OCI-M2 (cell line): Measurements from ENCODE around the gene CACNA2D4.

Source experiments
- DNase-seq: peaks from one replicate; lab custom pipeline; 2025; ENCODE audit not compliant: unreplicated experiment; lab: John Stamatoyannopoulos, UW

CACNA2D4 gene

DNA sequence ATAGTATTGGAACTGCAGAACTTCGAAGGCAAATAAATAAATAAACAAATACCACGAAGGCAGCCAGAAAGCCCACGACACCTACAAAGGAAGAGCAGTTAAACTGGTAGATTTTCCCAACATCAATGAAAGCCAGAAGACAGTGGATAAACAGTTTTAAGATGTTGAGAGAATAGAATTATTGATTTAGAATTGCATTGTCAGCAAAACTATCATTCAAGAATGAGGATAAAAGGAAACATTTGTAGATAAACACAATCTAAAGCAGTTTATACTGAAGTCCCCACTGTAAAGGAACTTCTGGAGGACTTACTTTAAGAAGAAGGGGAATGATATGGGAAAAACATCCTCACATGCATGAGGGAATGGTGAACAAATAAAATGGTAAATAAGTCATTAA, 29.5 kb downstream of the CACNA2D4 start:
- no peak for DNase-seq

DNA sequence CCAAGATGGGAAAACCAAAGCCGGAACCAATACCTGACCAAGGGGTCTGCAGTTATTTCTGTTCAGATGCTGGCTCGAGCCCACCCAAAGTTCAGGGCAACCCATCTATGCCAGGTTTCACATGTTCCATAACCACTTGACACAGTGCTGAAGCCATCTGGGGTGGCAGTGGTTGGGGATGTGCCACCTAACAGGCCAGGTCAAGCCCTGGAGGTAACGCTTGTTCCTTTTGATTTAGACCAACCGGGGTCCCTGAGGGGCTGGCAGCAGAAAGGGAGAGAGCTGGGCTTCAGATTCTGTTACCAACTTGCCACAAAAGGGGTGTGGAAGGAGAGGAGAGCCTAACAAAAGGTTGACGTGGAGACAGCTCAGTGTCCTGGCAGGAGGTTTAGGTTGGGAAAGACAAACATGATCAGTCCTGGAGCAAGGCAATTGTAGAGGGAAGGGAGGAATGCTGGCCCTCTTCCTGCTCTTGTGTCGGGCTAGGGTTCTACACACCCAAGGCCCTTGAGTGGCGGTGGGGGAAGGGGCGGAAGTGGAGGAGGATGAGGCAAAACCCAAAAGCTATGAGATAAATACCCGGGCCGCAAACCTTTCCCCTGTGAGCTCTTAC, 31.9 kb downstream of the CACNA2D4 start:
- no peak for DNase-seq

DNA sequence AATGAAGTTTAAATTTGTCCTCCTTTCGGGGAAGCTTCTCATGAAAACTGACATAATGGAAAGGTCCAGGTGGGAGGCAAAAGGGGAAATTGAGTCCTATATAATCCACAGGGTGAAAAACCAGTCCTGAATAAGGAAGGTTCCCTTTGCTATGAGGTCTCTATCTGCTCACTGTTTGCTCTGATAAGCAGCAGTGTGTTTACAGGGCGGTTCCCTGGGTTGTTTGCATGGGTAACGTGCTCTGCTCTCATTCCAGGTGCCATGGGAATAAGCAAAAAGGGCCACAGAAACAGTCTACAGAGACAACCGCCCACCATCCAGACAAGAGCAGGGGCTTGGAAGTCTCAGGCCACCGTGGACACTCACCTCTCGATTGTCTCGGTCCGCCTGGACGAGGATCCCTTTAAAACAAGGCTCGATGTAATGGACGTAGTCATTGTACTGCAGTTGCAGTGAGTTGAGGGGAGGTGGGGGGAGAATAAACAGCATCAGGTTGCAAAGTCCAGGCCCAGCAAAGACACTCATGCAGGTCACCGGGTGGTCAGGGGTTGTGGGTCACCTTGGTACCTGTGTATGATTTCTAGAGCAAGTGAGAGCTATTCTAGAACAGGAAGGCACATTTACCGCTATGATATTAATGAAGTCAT, 32.7 kb downstream of the CACNA2D4 start:
- DNase-seq: no peak

DNA sequence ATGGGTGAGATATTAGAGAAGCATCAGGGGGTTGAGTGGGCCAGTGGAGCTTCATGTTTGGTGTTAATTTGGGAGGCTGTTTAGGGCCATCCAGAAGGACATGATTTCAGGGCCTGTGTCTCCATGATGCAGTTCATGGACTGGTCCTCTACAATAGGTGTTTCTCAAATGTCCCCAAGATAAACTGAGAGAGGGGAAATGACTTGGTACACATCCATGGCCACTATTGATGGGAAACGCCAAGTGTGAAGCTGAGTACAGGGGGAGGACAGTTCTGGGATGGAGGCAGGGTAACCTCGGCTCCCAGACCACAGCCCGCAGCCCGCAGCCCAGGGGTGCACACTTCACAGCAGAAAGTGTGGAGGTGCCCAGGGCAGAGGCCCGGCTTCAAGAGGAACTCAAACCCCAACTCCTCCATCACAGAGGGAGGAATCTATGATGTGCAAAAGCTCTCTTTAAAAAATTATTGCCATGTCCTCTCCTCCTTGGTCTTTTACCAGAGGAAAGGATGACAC, 33.3 kb downstream of the CACNA2D4 start:
- DNase-seq: no peak

DNA sequence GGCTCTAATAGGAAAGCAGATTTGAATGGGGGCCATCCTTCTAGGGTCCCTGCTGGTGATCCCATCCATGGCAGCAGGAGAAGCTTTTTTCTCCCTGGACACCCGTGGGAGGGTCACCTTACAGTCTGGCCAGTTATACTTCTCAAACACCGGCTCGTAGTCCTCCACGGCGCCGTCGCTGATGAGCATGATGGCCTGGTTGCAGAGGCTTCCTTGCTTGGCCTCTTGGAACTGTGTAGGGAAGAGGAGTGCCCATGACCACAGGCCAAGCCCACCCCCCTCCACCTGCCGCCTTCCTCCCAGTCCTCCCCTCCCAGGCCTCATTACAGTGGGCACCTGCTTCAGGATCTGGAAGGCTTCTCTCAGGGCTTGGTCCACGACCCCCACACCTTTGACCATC, 33.8 kb downstream of the CACNA2D4 start:
- no peak for DNase-seq

DNA sequence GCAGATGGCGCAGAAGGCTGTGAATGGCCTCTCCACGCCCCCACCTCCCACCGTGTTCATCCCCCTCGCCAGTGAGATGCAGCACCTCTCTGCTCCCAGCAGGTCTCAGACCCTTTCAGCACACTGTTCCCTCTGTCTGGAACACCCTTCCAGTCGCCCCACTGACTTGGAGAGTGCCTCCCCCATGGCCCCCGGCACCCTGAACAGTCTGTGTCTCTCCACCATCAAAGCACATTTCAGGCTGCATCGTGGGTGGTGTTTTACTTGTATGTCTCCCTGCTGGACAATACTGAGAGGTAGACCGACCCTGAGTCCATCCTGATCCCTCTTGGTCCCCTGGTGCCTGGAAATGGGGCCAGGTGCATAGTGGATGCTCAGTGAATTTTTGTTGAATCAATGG, 34.9 kb downstream of the CACNA2D4 start:
- no peak for DNase-seq

DNA sequence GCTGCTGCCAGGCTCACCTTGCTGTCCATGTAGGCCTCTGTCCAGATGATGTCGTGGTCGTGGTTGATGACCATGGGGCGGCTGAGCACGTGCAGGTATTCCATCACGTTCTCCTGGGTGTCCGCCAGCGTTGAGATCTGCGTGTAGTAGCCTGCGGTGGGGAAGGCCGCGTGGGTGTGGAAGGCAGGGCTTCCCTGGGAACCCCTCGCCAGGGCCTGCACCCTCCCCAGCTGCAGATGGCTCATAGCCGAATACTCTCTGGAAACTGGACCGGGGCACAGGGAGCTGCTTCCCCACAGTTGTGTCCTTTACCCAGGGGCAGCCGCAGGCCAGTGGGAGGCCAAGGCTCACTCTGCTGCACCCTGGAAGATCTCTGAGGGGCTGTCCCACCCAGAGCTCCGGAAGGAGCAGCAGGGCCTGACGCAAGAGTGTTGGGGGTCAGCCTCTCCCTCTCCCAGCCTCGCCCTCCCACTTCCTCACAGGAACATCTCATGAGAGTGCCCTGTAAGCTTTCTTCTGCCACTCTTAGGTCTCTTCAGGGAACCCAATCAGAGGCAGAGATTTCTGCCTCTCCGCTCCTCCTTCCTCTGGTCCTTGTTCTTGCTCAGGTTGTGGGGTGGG, 35.5 kb downstream of the CACNA2D4 start:
- DNase-seq: no peak

DNA sequence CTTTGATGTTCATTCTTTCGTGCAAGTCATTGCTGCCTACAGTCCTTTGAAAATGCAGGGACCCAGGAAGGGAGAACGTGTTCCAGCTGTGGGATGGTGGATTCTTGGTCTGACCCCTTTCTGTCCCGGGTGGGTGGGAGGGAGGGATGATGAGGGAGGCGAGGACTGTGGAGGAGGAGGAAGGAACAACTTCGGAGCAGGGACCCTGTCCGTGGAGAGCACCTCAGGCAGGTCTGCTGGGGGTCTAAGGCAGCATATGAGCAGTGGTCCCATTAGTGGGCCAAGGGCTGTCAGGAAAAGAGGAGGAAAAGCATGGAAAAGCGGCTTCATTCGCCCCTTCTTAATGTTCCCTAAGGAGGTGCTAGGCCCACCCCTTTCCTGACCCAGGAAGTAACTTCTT, 36.0 kb downstream of the CACNA2D4 start:
- no peak for DNase-seq

DNA sequence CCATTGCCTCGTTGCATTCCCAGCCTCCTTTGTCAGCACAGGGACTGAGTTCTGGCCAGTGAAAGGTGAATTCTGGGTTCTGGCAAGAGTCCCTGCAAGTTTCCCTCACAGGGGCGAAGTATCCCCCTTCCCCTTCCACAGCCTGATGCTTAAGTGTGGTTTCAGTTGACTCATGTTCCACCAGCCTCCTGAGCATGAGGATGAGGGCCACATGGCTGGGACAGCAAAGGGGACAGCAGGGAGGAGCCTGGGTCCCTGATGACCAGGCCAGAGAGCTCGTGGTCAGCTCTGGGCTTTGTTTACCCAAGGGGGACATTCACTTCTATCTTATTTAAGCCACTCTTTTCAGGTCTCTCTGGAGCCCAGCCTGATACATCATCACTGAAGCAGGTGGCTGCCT, 36.5 kb downstream of the CACNA2D4 start:
- DNase-seq: no peak

DNA sequence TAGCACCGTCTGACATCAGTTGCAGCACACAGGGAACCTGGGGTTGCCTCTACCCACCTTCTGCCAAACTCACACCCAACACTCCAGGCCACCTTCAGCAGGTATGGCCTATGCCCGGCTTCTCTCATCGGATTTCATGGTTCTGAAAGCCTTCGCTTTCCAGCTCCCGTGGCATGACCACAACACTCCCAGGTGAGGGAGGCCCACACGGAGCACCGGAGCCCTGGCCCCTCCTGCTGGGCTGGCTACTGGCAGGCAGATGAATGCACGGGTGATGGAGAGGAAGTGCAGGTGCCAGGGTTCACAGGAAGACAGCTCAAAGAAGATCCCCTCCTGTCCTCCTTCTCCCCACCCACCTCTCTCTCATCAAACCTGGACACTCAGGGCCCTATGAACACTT, 37.2 kb downstream of the CACNA2D4 start:
- DNase-seq: no peak

DNA sequence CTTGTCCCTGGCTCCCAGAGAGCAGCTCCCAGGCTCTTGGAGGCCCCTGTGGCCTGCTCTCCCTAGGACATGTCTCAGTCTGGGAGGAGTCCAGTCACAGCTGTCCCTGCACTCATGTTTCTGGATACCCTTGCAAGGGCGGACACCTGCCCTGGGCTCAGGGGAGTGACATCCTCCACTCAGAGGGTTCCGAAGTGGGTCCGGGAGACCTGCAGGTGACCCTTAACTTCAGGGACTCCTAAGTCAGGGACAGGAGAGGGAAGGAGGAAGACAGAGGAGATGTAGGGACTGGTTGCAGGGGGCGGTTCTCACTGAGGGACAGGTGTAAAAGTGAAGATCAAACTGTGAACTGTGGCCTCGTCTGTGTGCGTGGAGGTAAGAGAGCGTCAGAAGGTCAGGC, 37.6 kb downstream of the CACNA2D4 start:
- no peak for DNase-seq

DNA sequence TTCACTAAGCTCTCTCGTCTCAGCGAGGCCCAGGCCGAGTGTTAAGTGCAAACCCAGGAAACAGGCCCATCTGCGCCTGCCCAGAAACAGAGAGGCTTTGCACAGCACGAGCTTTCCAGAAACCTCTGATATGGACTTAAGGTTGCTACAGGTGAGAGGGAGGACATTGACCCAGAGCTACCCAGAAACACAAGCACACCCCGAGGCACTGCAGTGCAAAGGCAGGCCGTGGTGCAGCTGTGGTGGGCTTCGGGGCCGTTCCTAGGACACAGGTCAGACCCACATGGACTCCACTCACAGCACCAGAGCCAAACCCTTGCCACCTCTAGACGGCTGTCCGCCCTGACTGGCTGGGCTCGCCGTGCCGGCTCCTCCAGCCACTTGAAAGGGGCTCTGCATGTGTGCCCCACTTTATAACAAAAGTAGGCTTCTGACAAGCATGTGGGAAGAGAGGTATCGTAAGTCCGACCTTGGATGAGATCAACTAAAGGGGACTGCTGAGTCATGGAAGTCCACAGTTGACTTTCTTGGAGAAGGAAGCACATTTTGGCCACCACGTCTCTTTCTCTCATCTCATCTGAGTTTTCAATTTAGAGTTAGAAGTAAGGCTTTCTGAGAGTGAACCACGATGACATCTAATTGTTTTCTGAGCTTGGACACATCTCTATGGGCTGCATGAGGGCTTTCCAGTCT, 38.2 kb downstream of the CACNA2D4 start:
- no peak for DNase-seq

DNA sequence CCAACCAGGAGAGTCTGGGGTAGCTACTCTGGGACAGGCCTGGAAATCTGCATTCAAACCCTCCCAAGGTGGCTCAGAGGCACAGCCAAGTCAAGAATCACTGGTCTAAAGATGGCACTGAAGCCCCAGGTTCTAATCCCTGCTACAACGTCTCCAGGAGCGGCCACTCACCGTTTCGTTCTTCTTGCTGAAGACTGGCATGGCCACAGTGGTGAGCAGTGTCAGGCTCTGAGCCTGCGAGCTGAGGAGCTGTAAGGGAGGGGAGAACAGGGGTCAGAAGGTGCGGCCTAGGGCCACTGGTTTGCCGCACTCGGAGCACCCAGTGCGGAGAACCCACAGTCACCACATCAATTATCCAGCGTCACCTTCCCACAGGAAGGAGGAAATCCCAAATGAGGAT, 38.8 kb downstream of the CACNA2D4 start:
- no peak for DNase-seq

DNA sequence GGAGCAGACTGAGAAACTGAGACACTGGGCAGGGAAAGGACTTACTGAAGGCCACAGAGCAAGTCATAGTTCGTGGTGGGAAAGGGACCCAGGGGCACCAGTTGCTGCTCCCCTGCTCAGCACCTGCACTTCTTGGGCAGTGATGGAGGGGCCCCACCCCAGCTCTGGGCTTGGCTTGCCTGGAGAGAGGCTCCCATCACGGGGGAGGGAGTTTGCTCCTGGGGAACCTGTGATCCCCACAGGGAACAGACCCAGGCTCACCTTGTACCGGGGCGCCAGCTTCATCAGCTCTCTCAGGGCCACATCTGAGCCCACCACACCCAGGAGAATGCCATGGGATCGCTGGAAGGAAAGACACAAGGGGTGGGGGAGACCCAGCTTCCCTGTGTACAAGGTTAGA, 39.8 kb downstream of the CACNA2D4 start:
- no peak for DNase-seq

DNA sequence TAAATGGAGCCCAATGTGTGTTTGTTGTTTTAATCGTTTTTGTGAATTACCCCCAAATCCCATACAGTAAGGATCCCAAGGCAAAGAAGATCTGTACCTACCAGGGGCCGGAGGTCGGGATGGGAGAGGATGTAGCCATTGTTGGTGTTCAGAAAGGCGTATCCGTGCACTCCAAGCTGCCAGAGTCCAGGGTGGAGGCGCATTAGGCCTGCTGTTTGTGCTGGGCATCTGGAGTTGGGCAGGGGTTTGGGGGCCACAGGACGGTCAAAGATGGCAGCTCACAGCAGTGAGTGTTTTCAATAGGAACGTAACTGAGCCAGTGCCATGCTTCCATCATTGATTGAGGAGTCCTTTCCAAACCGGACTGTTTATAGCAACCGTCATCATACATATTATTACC, 40.2 kb downstream of the CACNA2D4 start:
- DNase-seq: no peak

DNA sequence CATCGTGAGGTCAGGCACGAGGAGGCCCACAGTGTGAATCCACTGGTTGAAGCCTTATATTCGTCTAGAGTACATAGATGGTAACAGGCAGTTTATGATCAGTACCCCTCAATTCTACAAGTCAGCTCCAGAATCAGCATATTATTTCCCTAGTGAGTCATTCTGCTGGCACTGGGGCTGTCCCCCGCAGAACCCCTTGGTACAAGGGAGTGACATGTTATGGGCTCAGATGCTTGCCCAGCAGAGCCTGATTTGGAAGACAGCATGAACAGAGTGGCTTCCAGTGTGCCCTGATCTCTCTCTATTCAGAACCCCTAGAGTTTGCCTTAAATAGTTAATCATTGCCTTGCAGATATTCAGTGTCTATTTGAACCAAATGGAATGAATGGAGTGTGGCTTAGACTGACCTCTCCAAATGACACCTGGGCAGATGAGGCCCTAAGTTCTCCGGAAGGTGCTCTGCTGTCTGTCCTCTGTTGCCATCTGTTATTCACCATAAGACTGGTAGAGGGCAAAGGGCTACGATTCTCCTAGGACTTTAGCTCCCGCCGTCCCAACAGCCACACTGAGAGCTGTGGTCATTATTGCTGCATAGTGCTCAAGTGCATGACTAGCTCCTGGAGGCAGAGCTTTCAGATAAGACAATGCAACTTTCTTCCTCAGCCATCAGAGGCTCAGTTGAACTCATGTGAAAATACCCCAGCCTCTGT, 41.1 kb downstream of the CACNA2D4 start:
- no peak for DNase-seq

DNA sequence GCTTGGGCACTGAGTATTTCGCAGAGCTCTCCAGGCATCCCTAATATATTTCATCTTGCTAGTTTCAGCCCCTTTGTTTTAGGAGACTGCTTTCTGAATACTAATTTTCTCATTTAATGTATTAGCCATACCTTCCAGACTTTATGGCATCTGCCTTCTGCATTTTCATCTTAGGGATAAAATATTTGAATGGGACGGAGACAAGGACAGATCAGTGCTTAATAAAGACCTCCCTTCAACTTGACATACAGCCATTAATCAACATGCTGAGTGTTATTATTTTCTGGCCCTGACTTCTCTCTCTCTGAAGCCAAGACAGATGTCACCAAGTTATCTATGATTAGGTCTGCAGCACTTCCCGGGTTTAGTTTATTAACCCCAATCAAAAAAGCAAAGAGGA, 42.4 kb downstream of the CACNA2D4 start:
- DNase-seq: no peak

DNA sequence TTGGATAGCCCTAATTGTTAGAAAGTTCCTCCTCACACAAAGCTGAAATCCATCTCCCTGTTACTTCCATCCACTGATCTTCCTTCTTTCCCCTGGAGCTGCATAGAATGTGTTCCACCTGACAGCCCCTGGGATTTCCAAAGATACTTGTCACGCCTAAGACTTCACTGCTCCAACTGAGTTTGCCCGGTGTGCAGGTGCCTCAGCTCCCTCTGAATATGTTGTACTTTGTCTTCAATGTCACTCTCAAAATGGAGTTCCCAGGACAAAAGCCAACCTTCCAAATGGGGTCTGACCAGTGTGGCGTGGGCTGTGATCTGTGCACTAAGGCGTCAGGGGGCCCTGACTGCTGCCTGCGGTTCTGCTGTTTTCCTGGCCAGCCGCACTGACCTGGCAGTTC, 42.8 kb downstream of the CACNA2D4 start:
- DNase-seq: no peak

DNA sequence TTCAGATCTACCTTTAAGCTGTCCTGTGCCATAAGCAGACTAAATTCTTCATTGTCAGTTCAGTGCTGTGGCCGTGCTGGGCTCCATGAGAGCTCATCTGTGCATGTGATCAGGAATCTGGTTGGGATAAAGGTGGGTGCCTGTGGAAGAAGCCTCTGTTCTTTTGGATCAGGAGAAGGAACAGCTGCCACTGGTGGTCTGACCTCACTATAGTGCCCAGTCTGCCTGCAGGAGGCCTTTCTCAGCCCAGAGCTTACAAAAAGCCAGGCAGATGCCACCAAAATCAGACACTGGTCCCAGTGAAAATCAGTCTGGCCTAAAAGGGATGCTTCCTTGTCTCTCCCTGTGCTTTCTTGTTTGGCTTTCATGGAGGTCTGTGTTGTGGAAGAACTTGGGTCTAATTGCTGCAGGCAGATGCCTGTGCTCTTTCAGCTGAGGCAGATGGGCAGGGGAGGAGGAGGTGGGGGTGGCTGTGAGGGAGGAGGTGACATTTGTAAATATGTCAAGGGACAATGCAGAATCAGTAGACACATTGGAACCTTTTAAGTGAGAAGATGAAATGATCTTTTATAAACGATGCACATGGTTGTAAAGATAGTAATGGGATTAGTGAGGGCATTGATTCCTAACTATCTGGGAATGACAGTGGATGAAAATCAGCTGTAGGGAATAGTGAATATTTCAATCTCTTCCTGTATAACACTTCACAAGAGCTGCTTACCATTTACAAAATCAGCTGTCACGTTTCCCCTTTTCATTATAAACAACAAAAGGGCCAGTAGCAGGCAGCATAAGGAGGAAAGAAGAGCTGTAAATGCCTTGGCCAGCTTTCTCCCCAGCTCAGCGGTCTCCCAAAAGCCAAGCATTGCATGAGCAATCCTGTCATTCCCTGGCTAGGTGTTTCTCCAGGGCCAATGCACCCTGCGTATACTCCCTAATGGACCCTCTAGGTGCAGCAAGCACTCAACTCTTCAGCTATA, 44.6 kb downstream of the CACNA2D4 start:
- DNase-seq: no peak

DNA sequence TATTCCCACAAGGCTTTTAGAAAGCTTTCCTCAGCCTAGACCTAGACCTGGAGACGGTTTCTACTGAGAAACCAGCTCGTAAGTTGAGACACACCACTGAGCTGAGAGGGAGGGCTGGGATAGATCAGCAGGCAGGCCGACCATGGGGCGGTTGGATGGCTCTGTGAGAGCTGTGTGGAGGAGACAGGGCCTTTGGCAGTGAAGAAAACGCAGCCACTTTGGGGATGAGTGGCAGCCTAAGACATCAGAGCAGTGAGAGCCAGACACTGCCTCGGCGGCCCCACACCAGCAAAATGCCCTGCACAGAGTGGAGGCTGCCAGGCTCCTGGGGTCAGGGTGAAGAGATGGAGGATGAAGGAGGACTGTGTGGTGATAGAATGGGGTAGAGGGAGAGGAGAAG, 46.0 kb downstream of the CACNA2D4 start:
- DNase-seq: no peak
